K562 (cell line): Measurements from ENCODE around the gene GALM. TPM values are rescaled to one million over a fixed set of nuclear protein-coding genes. Genes with fewer than 3 reads are reported as not detected.
A peak's percentile ranks its signal among the peaks of the same experiment; 100 is the strongest.

Experiments
- ATAC-seq: fragments of 200-7000 bp; cut with Tn5 transposase; 3 replicates; pipeline ENCODE4 v1.9.1; 2020; ENCODE audit warnings: moderate library complexity
- BruUV-seq: library from RNA; stranded (reverse); fragments of 400-500 nt; replicated peaks from 2 replicates; lab custom pipeline; 2021; lab: Mats Ljungman, UMichigan
- CTCF ChIA-PET: fragments of 300-600 bp; formaldehyde crosslinking; extraction: SDS; loops from one replicate; lab custom pipeline; 2021; ENCODE audit warnings: low intra/inter-chr PET ratio; lab: Yijun Ruan, JAX
- POLR2A ChIA-PET: fragments of 300-600, 350-650 bp; sonication (Branson Sonifier 250); formaldehyde crosslinking; extraction: SDS; loops from one replicate; lab custom pipeline; 2021; ENCODE audit warnings: antibody characterized with exemption, inconsistent platforms; lab: Yijun Ruan, JAX
- DNase-seq, 4 experiments: peaks; one replicate each; pipeline versions ENCODE4 v3.0.0 to v3.0.0-alpha.2; 2011 to 2018; ENCODE audit warnings: low spot score in 3 of 4, mixed read lengths in 3 of 4; ENCODE audit errors: extremely low read depth in 1 of 4
- FAIRE-seq: peaks from 2 replicates; lab custom pipeline; 2011; peaks lifted over from hg19 to GRCh38; lab: Jason Lieb, UNC
- H2AFZ ChIP-seq: 2 replicates; pipeline ENCODE4 v1.6.0; 2011; ENCODE audit warnings: low read depth, low read length, control low read depth, inconsistent platforms
- H3K27ac ChIP-seq: fragments of 200-600 bp; 3 replicates; pipeline ENCODE4 v1.8.0; 2011; ENCODE audit warnings: low read depth, mild to moderate bottlenecking, control low read depth, inconsistent platforms, low read length, moderate library complexity, mixed read lengths; ENCODE audit errors: extremely low read depth
- H3K27me3 ChIP-seq, 2 experiments: fragments of 300-600 bp in 1 of 2; 2 replicates in 1 of 2; 3 replicates in 1 of 2; pipeline versions ENCODE4 v1.6.0 to v1.8.0; 2011; ENCODE audit warnings: inconsistent platforms in 2 of 2, low read length in 2 of 2, mild to moderate bottlenecking in 1 of 2, mixed read lengths in 1 of 2, moderate library complexity in 1 of 2; ENCODE audit not compliant: control insufficient read depth in 2 of 2, insufficient read depth in 2 of 2
- H3K36me3 ChIP-seq: fragments of 300-600 bp; 3 replicates; pipeline ENCODE4 v1.8.0; 2011; ENCODE audit warnings: mild to moderate bottlenecking, low read length, inconsistent platforms; ENCODE audit not compliant: control insufficient read depth, insufficient read depth
- H3K4me1 ChIP-seq, 2 experiments: fragments of 200-600 bp in 1 of 2; replicated peaks in 1 of 2; 2 replicates in 1 of 2; 3 replicates in 1 of 2; pipeline versions ENCODE4 v1.5.1 to v1.8.0; 2011; ENCODE audit warnings: inconsistent platforms in 2 of 2, low read length in 2 of 2, mild to moderate bottlenecking in 1 of 2, mixed read lengths in 1 of 2, moderate library complexity in 1 of 2; ENCODE audit not compliant: control insufficient read depth in 2 of 2, insufficient read depth in 2 of 2
- H3K4me2 ChIP-seq: 2 replicates; pipeline ENCODE4 v1.6.1; 2011; ENCODE audit warnings: low read length, control low read depth, inconsistent platforms, mixed read lengths; ENCODE audit not compliant: insufficient read depth
- H3K4me3 ChIP-seq: fragments of 200-600 bp; sonication (generic), shearing (Covaris generic); 2 replicates; pipeline ENCODE4 v1.5.1; 2016; ENCODE audit warnings: control low read depth, inconsistent platforms
- H3K79me2 ChIP-seq: fragments of 200-600 bp; 3 replicates; pipeline ENCODE4 v1.8.0; 2011; ENCODE audit warnings: low read length, inconsistent platforms; ENCODE audit not compliant: control insufficient read depth, insufficient read depth
- H3K9ac ChIP-seq, 2 experiments: 2 replicates each; pipeline versions ENCODE4 v1.6.0 to v1.6.1; 2011; ENCODE audit warnings: low read depth in 2 of 2, low read length in 2 of 2, control low read depth in 1 of 2, inconsistent platforms in 1 of 2, mild to moderate bottlenecking in 1 of 2, mixed read lengths in 1 of 2; ENCODE audit not compliant: insufficient read depth in 1 of 2
- H3K9me1 ChIP-seq: one replicate; pipeline ENCODE4 v1.6.0; 2011; ENCODE audit warnings: inconsistent platforms, mild to moderate bottlenecking, low read length, moderate library complexity; ENCODE audit not compliant: control insufficient read depth, insufficient read depth
- H3K9me3 ChIP-seq: replicated peaks from 2 replicates; pipeline ENCODE4 v1.5.1; 2011; ENCODE audit warnings: low read depth, low read length, inconsistent platforms; ENCODE audit not compliant: control insufficient read depth, insufficient read depth
- H4K20me1 ChIP-seq: replicated peaks from 2 replicates; pipeline ENCODE4 v1.6.1; 2011; ENCODE audit warnings: low read length, inconsistent platforms, mixed read lengths; ENCODE audit not compliant: control insufficient read depth, insufficient read depth
- CHD7 ChIP-seq: fragments of 200-600 bp; sonication (generic); IDR thresholded peaks from one replicate; pipeline ENCODE4 v1.6.1; 2012; ENCODE audit warnings: mild to moderate bottlenecking, low read depth, low read length, inconsistent platforms
- E2F1 ChIP-seq: sonication (generic); formaldehyde crosslinking; IDR thresholded peaks from 2 replicates; pipeline ENCODE4 v1.8.1; 2023; ENCODE audit warnings: mild to moderate bottlenecking, missing genetic modification reagents, moderate library complexity
- MEF2D ChIP-seq: conservative IDR thresholded peaks from 2 replicates; pipeline ENCODE4 v1.6.1; 2016; ENCODE audit warnings: low read depth, missing genetic modification characterization, missing compliant biosample characterization
- POLR2A ChIP-seq: fragments of 450-650 bp; conservative IDR thresholded peaks from 2 replicates; pipeline ENCODE4 v1.6.1; 2016
- POLR2AphosphoS5 ChIP-seq: IDR thresholded peaks from 2 replicates; pipeline ENCODE4 v1.6.1; 2011; ENCODE audit warnings: mild to moderate bottlenecking, low read depth, low read length, moderate library complexity; ENCODE audit not compliant: control insufficient read depth, insufficient read depth
- SMARCB1 ChIP-seq: IDR thresholded peaks from 2 replicates; pipeline ENCODE4 v1.6.1; 2011; ENCODE audit warnings: improper control_type of control experiment, low read depth; ENCODE audit not compliant: insufficient read length
- WGBS: fragments of 100-300 bp; shearing (Covaris generic); methylation state at CpG from one replicate; pipeline ENCODE4 v1.1.6; 2016; ENCODE audit warnings: low coverage, mixed read lengths; ENCODE audit not compliant: insufficient coverage; ENCODE audit errors: missing lambda C conversion rate; 5-methylcytosine and 5-hydroxymethylcytosine counted together
- in situ Hi-C: fragments of 300-500 bp; cut with MboI; formaldehyde crosslinking; loops from 4 replicates; pipeline ENCODE4 v1.15.0; 2018; ENCODE audit warnings: inconsistent platforms, mixed read lengths
- intact Hi-C: fragments of 100-400 bp; cut with micrococcal nuclease; formaldehyde crosslinking; loops from 2 replicates; pipeline ENCODE4 v1.14.2; 2022
- polyA plus RNA-seq, 8 experiments: library from polyadenylated mRNA; depleted of rRNA in 4 of 8; stranded (reverse) in 5 of 8; unstranded in 3 of 8; fragments of >200 nt; fragmentation: Nextera tagmentation in 2 of 8; fragmentation: Illumina TruSeq in 1 of 8; extraction: Ambion mirVana in 2 of 8; extraction: Trizol in 1 of 8; gene quantifications; 2 replicates each; pipeline versions ENCODE4 v1.2.1 to v1.2.3, GENCODE V29; 2011 to 2014; ENCODE audit warnings: inconsistent platforms in 1 of 8, missing spikeins in 1 of 8
- total RNA-seq, 7 experiments: library from RNA; depleted of rRNA in 6 of 7; stranded (reverse); fragments of >200 nt in 6 of 7; fragmentation: Illumina TruSeq in 2 of 7; extraction: Trizol in 2 of 7; gene quantifications; 2 replicates each; pipeline versions ENCODE4 v1.2.1 to v1.2.3, GENCODE V29; 2011 to 2021; ENCODE audit warnings: low replicate concordance in 1 of 7

The GALM gene
- total and polyA plus RNA-seq, 9 of the 15 experiments (the other 6 are each of a cell fraction or from before 2014, with no cell fraction given): 22.1 to 51.7 (median 27.9) TPM

- TF ChIP-seq E2F1 (CRISPR knock-in tag): 0 out of 2 replicates have a peak, but pooled peaks have one; percentile 30
Observed at GRCh38 chr2:38743672-38744398, 77.9 kb downstream of the GALM start (continued).

- H3K4me3 ChIP-seq: no peak overlapping the region
- in situ Hi-C loops: loop anchor here (10.0 to 25.0 kb wide), 2 partner anchors 420 to 757 kb away; no protein-coding TSS in a partner anchor
- H4K20me1 ChIP-seq: peaks cover 26% of the 10 kb centered on the region
- intact Hi-C loops: loop anchor here (5.0 to 10.0 kb wide), 2 partner anchors 427 to 480 kb away; no protein-coding TSS in a partner anchor
- POLR2A ChIA-PET: interaction anchor here (0.7 to 3.9 kb wide), 10 partner anchors 10 to 427 kb away, joined by 3 to 22 read pairs (median 5); partner anchors contain the start of genes DHX57 and MORN2
- CTCF ChIA-PET: no interaction called here
- peaks cover 0 to 21% of the 10 kb centered on the region in 2 experiments; a peak in 2 of 5 replicates for H3K4me1 ChIP-seq
- FAIRE-seq: no peak
- H3K4me2 ChIP-seq: no peak overlapping the region
- no peak for DNase-seq
- H3K27me3 ChIP-seq: no peaks in the 10 kb centered on the region
- no peak overlapping the region for H3K9ac ChIP-seq
- H3K79me2 ChIP-seq: peaks cover 53% of the 10 kb centered on the region
- no peak overlapping the region for H2AFZ ChIP-seq
- ATAC-seq: peak; percentile 7
- H3K27ac ChIP-seq: no peak overlapping the region
- BruUV-seq: no TSS peak
- H3K9me3 ChIP-seq: peaks cover 3% of the 10 kb centered on the region; the same call in 1 of the 2 replicates
- H3K9me1 ChIP-seq: no peaks in the 10 kb centered on the region
- H3K36me3 ChIP-seq: peaks cover 84% of the 10 kb centered on the region
- 46% methylated on average over 2 of the region's 2 CpGs for WGBS
- TF ChIP-seq POLR2AphosphoS5 (peak; percentile 20; the same call in 1 of the 2 replicates), CHD7 (no peak), MEF2D (no peak), SMARCB1 (no peak), POLR2A (peak; percentile 10)
Observed at GRCh38 chr2:38744399-38744780, 78.5 kb downstream of the GALM start.
